T follicular helper cell (primary cell): ENCODE results near the gene STON1.
"Not testable (repeated sequence)": the region's sequence is repeated elsewhere in the genome, so short reads cannot be mapped to it uniquely, and the experiment has no call there.

ENCODE experiments used
- DNase-seq: peaks from one replicate; pipeline ENCODE4 v3.0.0-alpha.2; 2020; ENCODE audit warnings: low read depth
- total RNA-seq, 2 experiments: gene quantifications; one replicate each; lab custom pipeline; 2026; lab: John Stamatoyannopoulos, UW

STON1 gene, protein sequence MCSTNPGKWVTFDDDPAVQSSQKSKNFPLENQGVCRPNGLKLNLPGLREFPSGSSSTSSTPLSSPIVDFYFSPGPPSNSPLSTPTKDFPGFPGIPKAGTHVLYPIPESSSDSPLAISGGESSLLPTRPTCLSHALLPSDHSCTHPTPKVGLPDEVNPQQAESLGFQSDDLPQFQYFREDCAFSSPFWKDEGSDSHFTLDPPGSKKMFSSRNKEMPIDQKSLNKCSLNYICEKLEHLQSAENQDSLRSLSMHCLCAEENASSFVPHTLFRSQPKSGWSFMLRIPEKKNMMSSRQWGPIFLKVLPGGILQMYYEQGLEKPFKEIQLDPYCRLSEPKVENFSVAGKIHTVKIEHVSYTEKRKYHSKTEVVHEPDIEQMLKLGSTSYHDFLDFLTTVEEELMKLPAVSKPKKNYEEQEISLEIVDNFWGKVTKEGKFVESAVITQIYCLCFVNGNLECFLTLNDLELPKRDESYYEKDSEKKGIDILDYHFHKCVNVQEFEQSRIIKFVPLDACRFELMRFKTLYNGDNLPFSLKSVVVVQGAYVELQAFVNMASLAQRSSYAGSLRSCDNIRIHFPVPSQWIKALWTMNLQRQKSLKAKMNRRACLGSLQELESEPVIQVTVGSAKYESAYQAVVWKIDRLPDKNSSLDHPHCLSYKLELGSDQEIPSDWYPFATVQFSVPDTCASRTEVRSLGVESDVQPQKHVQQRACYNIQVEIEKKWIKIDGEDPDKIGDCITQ
- 0.56 to 2.6 reads per million in 2 experiments for total RNA-seq

DNA sequence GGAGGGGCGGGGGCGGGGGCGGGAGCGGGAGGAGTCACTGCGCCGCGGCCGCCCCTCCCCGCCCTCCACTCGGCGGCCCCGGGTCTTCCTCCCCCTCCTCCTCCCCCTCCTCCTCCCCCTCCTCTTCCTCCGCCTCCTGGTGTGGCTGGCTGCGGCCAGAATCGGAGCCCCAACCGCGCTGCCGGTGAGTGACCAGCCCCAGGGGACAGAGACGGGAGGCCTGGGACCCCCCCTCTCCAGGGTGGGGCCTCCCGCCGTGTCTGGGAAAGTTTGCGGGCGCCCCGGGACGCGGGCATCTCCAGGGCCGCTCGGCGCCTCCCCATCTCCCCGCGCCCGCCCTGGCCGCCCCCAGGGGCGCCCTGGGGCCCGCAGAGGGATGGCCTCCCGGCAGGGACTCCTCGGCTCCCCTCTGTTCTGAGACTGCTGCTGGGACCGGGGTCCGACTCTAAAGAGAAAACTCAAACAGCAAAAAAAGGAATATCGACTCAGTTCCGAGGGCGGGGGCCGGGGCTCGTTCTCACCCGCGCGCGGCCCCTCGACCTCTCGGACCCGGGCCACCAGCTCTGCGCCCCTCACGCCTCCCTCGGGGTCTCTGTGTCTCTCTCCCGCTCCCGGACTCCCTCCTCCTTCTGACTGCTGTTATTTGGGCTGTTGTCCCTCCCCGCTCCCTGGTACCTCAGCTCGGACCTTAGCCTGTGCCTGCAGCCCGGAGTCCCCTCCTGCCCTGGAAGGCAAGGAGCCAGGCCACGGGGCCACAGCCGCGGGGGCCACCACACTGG, at the start of gene STON1:
STON1 (plus strand) TSS at position 122 of the 779 bp plus-strand sequence. CDS start 50,480 bp downstream, outside the sequence.
- peak; percentile 4 for DNase-seq

DNA sequence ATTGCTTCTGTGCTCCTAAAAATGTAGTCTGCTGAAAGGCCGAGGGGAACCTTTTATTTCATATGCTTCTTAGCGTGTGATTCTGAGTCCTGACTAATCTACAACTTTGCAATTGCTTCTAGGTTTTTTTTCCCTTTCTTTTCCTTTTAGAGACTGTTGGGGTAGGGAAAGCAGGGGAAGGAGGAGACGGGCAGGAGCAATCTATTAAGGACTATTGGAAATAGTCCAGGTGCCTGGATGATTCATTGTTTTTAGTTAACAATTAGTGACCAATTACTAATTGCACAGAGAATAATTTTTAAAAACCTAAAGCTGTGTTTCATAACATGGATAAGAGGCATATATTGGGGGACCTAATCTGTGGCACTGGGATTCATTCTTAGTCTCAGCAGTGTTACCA, 49.4 kb upstream of the STON1 start:
- DNase-seq: no peak

DNA sequence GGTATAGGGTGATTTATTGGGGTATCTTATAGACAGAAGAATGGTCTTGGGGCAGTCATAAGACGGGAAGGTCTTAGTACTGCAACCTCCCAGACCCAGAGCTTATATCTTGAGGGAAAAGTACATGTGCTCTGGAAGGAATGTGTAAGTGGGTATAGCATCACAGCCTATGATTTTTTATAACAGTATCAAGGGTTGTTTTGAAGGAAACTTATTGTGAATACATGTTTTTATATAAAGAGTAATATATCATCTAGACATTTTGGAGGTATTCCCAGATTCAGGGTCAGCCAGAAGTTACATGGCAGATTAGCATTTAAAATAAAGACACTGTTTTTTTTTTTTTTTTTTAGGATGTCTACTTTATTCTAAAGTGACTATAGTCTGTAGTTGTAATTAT, 47.6 kb upstream of the STON1 start:
- no peak for DNase-seq

DNA sequence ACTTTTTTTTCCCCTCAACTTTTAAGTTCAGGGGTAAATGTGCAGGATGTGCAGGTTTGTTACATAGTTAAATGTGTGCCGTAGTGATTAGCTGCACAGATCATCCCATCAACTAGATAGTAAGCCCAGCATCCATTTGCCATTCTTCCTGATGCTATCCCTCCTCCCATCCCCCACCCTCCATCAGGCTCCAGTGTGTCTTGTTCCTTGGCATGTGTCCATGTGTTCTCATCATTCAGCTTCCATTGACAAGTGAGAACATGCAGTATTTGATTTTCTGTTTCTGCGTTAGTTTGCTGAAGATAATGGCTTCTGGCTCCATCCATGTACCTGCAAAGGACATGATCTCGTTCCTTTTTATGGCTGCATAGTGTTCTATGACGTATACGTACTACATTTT, 47.2 kb upstream of the STON1 start:
- DNase-seq: no peak

DNA sequence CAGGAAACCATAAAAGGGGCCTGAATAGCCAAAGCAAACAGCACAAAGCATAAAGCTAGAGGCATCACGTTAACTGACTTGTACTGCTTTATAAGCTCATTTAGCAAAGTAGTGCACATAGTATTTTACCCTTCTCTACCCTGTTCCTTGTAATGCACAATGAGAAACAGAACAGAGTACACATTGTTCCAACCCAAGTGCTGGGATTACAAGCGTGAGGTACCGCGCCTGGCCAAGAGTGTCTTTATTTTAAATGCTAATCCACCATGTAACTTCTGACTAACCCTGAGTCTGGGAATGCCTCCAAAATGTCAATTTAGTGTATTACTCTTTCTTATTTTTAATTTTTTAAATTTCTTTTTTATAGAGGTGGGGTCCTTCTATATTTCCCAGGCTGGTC, 46.4 kb upstream of the STON1 start:
- no peak for DNase-seq

DNA sequence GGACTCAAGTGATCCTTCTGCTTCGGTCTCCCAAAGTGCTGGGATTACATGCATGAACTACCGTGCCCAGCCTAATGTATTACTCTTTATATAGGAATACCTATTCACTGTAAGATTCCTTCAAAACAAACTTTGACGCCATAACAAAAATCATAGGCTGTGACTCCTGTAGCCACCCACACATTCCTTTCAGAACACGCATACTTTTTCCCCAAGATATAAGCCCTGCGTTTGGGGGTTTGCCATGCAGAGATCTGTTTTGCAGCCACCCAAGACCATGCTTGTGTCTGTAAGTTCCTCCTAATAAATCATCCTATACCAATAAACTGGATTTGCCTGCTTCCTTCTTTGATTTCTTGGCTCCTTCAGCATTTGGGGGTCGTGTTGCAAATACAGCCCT, 46.0 kb upstream of the STON1 start:
- DNase-seq: no peak

DNA sequence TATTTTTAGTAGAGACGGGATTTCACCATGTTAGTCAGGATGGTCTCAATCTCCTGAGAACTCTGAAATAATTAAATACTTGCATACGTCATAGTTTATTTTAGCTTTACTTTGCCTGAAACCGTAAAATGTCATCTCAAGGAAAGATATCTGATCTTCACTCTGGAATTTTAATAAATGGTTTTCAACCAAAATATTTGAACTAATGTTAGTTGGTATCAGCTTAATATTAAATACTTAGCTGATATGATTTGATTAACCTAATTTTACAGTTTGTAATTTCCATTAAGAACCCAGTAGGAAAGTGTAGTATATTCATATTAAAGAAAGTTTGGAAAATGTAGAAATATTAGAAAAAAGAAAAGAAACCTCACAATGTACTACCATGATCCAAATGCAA, 41.4 kb upstream of the STON1 start:
- no peak for DNase-seq

DNA sequence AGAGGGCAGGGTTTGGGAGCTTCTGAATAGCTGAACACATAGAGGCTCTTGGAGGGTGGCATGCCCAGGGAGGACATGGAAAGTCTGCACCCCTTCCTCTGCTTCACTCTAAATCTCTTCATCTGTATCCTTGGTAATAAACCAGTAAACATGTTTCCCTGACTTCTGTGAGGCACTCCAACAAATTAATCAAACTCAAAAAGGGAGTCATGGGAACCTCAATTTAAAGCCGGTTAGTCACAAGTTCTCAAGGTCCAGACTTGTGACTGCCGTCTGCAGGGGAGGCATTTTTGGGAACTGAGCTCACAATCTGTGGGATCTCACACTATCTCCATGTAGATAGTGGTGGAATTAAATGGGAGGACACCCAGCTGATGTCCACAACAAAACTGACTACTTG, 33.1 kb upstream of the STON1 start:
- no peak for DNase-seq

DNA sequence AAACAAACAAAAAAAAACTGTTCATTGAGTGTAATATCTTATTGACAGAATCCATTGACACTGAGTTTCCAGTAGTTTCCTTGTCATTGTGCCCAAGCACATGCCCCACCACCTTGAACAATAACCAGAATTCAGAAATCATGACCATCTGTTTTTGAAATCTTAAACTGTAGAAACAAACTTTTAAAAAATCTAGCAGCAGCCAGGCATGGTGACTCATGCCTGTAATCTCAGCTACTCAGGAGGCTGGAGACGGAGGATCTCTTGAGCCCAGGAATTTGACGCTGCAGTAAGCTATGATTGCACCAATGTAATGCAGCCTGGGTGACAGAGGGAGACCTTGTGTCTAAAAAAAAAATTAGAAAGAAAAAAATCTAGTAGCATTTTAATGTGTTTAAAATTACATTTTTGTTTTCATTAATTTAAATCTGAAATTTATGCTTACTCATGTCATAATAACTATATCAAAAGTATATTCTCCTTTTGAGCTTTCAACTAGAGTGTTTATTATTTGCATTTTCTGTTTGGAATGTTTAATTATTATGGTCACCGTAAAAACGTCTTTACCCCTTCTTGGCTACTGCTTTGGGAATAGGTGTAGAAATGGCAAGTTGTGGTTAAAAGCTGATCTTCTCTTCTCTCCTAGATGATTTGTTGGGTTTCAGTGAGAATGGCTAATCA, 25.2 kb upstream of the STON1 start:
- no peak for DNase-seq

DNA sequence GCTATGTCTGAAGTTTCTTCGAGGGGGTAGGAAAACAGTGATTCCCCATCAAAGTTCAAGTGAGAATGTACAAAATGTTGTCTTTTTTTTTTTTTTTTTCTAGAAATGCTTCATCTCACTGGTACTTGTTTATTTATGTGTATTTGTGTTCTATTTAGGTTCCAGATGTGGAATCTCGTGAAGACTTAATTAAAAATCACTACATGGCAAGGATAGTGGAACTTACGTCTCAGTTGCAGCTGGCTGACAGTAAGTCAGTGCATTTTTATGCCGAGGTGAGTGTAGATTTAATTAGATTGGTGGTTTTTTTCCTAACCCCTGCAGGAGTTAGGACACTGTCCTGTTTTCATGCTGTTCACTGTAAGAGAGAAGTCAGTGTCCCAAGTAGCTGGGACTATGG, 22.8 kb upstream of the STON1 start:
- no peak for DNase-seq

DNA sequence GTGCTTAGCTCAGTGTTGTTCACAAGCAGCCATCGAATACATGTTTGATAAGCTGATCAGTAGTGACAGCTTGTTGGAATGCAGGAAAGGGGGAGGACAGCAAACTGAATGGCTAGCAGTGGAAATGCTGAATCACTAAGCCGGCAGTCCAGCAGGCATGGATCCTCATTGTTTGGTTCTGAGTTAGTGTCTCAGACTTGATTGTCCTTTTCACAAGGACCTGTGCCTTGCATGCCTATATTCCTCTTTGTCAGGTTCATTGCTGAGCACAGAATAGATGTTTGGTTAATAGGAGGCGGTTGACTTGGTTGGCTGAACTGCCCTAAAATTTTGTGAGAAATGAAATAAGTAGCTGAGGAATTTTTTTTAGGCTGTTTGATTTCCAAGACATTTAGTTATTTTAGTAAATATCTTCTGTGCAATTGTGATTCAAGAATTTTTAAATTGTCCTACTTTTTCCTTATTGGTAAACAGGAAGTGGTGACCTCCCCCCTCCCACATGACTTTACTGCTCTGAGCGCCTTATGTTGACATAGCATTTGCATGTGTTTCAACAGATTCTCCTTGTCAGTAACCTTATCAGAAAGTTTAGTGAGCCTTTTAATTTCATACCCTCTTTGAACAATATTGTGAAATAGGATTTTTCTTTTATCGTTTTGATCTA, 21.4 kb upstream of the STON1 start:
- no peak for DNase-seq

DNA sequence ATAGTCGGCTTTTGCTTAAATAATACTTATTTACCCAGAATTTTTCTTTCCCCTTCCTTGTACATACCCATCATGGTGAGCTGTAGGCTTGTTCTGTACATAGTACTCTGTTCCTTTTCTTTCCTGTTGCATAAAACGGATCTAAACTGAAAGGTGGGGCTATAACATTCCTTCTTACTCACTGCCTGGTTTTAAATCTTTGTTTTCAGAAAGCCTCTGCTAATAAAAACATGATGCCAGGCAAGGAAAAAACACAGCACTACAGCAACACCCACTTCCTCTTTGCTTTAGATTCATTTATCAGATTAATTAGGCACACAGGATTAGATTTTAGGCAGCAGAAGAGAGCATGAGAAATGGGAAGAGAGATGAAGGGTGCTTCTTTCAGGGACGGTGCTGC, 19.6 kb upstream of the STON1 start:
- no peak for DNase-seq

DNA sequence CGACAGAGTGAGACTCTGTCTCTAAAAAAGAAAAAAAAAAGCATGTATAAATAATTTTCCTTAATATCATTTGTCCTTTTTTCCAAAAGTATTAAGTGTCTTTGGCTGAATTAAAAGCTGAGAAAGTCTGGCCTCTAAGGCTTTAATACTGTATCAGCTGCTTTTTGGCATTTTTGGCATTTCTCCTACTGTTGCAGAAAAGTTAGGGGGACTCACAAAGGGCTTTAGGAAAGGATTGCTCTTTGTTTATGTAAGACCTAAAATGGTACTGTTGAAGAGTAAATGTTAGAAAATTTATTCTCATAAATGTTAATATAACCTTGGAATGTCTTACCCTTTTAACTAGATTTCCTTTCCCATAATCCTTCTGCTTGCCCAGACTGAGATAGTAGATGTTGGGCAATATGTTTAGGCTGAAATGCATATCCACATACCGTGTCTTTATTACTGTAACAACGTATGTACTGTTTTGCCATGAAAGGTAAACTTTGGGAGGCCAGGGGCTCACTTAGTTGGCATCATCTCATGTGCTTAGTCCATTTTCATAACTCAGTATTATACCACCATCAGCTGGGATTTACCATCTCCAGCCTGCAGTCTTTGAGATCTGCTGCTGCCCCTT, 18.0 kb upstream of the STON1 start:
- no peak for DNase-seq

DNA sequence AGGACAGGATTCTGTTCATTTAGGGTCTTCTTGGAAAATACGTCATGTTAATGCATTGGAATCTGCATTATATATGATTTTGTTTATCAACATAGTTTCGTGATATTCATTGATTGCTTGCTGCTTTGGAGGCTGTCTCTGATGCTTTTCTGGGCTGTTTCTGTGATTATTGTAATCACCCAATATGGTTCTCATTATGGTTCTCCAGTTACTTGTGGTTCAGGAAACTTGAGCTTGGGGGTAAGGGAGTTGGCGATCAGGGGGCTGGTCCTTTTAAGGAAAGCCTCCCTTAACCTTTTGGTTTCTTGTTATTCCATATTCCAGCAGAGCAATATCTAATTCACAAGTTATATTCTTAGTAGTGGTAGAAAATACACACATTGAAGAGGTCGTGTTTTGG, 17.4 kb upstream of the STON1 start:
- no peak for DNase-seq

DNA sequence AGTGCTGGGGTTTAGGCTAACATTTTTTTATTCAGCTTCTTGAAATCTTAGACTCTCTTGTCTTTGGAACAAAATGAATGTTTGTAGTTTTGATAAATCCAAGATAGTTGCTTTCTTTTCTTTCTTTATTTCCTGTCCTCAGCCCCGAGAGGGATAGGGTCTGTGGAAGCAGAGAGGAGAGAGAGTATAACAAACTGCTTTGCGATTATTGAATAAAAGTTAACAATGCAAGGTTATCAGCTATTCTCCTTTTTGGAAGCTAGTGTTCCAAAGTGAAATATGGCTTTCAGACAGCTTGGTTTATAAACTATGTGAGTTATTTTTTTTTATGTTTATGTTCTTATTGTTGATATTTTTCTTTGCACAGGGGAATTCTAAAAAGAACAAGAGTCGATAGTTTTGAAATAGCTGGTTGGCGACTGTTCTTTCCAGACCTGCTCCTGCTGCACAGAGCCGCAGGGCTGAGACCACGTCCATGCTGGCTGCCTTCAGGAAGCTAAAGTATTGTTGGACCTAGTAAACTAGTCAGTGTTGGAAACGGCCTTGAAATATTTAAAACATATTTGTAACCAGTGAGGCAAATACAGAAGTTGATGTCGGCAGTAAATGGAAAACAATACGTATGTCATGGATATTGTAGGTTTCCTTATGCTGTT, 15.5 kb upstream of the STON1 start:
- DNase-seq: no peak

DNA sequence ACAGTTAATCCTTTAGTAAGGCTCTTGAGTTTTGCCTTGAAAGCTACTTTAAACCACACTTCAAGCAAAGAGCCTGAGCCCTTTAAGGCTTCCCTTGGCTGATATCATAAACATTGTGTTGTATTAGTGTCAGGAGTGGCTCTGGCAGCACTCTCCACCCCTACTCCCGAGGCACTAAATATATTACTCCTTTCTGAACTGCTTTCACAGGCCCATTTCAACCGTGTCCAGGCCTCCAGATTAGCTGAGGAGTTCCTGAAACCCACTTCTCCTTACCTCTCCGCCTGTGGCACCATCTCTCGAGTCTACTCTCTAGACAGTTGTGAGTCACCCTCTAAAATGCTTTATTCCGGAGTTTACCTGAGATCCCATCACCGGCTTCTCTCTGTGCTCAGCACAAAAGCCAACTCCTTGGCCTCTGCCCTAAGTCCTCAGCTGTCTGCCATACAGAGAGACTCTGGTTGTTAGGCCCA, 14.4 kb upstream of the STON1 start:
- DNase-seq: no peak

DNA sequence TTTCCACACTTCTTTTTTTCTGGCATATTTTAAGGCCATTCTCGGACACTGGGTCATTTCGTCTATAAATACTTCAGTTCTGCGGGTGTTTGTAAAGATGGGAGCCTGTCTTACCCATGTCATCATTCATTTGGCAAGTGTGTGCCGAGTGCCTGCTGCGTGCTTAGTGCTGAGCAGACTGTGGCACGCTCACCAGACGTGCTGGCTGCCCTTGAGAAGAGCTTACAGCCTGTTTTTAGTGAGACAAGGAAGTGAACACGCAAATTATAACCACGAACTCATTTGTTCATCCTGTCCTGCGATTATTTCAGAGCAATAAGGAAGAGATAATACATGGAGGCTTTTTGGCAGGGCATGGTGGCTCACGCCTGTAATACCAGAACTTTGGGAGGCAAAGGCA, 10.4 kb upstream of the STON1 start:
- DNase-seq: no peak

DNA sequence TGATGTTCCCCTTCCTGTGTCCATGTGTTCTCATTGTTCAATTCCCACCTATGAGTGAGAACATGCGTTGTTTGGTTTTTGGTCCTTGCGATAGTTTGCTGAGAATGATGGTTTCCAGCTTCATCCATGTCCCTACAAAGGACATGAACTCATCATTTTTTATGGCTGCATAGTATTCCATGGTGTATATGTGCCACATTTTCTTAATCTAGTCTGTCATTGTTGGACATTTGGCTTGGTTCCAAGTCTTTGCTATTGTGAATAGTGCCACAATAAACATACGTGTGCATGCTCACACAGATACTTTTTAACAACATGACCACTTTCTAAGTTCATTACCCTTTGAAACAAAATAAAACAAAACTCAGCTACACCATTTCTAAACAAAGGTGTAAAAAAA, 5.2 kb upstream of the STON1 start:
- not testable (repeated sequence) for DNase-seq

DNA sequence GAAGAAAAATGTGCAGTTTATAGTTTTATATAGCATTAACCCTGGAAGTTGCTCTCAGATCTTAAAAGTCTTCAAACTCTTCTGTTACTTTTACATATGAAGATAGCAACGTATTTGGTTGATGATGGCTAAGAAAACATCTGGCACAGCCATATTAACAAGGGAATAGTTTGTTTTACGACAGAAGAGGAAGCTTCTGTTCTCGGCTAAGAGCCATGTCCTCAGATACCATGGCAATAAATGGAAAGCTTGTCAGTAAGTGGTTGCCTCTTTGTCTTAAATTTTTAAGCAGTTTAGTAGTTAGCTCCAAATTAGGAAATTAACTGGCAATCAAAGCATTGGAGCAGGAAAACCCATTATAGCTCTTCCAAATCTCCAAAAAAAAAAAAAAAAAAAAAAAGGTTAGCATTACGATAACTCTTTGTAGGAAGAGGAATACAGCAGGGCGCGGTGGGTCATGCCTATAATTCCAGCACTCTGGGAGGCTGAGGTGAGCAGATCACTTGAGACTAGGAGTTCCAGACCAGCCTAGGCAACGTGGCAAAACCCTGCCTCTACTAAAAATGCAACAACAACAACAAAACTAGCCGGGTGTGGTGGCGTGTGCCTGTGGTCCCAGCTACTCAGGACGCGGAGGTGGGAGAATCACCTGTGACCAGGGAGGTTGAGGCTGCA, 4.5 kb upstream of the STON1 start:
- DNase-seq: no peak
